H1 (cell line): ENCODE data around the gene LGALS4. TPM values are rescaled to one million over a fixed set of nuclear protein-coding genes. Genes with fewer than 3 reads are reported as not detected.
"Not testable (repeated sequence)": the region's sequence is repeated elsewhere in the genome, so short reads cannot be mapped to it uniquely, and the experiment has no call there.

Experiments
- CTCF ChIA-PET: fragments of 300-600 bp; sonication (Branson Sonifier 250); formaldehyde crosslinking; loops from one replicate; lab custom pipeline; 2021; ENCODE audit not compliant: partially characterized antibody; lab: Charles Lee
- POLR2A ChIA-PET: fragments of 300-600 bp; sonication (Branson Sonifier 250); formaldehyde crosslinking; loops from one replicate; lab custom pipeline; 2021; ENCODE audit warnings: inconsistent platforms; ENCODE audit not compliant: partially characterized antibody; lab: Charles Lee
- DNase-seq, 2 experiments: peaks; one replicate each; pipeline versions ENCODE4 v3.0.0 to v3.0.0-alpha.2; 2010 to 2022; ENCODE audit warnings: low spot score in 2 of 2, low read depth in 1 of 2, mixed read lengths in 1 of 2
- FAIRE-seq: peaks from 2 replicates; lab custom pipeline; 2011; peaks lifted over from hg19 to GRCh38; lab: Jason Lieb, UNC
- H2AFZ ChIP-seq: 2 replicates; pipeline ENCODE4 v1.8.1; 2012; ENCODE audit warnings: low read length, inconsistent platforms
- H2AK5ac ChIP-seq: 2 replicates; pipeline ENCODE4 v1.6.1; 2013; ENCODE audit warnings: low read depth, low read length
- H2BK120ac ChIP-seq: replicated peaks from 2 replicates; pipeline ENCODE3; 2013; ENCODE audit warnings: low read depth, low read length, inconsistent platforms
- H2BK12ac ChIP-seq: 2 replicates; pipeline ENCODE4 v1.6.1; 2013; ENCODE audit warnings: low read depth, low read length
- H2BK15ac ChIP-seq: 2 replicates; pipeline ENCODE4 v1.6.1; 2013; ENCODE audit warnings: low read length
- H2BK20ac ChIP-seq: 2 replicates; pipeline ENCODE4 v1.6.1; 2013; ENCODE audit warnings: low read length
- H2BK5ac ChIP-seq: 2 replicates; pipeline ENCODE4 v1.6.1; 2013; ENCODE audit warnings: low read depth, low read length
- H3K14ac ChIP-seq: 2 replicates; pipeline ENCODE4 v1.6.1; 2013; ENCODE audit warnings: inconsistent platforms; ENCODE audit not compliant: insufficient read length
- H3K18ac ChIP-seq: 2 replicates; pipeline ENCODE4 v1.6.1; 2013; ENCODE audit warnings: low read length; ENCODE audit errors: extremely low read depth
- H3K23ac ChIP-seq: 2 replicates; pipeline ENCODE4 v1.6.1; 2013; ENCODE audit warnings: inconsistent platforms; ENCODE audit not compliant: insufficient read length
- H3K23me2 ChIP-seq: 2 replicates; pipeline ENCODE4 v1.6.1; 2013; ENCODE audit warnings: low read depth, low read length
- H3K27ac ChIP-seq: 2 replicates; pipeline ENCODE4 v1.6.1; 2011; ENCODE audit warnings: low read depth, low read length, inconsistent platforms
- H3K27me3 ChIP-seq, 4 experiments: replicated peaks in 1 of 4; 1 replicate in 1 of 4; 2 replicates in 3 of 4; pipeline versions ENCODE4 v1.6.1 to v1.8.1; 2011 to 2013; ENCODE audit warnings: low read length in 3 of 4, mild to moderate bottlenecking in 3 of 4, inconsistent platforms in 2 of 4, mixed read lengths in 2 of 4, moderate library complexity in 1 of 4; ENCODE audit not compliant: control insufficient read depth in 3 of 4, insufficient read depth in 3 of 4; ENCODE audit errors: extremely low read depth in 1 of 4
- H3K36me3 ChIP-seq, 4 experiments: 2 replicates each; pipeline versions ENCODE4 v1.6.1 to v1.8.1; 2011 to 2013; ENCODE audit warnings: mild to moderate bottlenecking in 4 of 4, low read length in 3 of 4, moderate library complexity in 2 of 4, control low read depth in 1 of 4, inconsistent platforms in 1 of 4; ENCODE audit not compliant: insufficient read depth in 4 of 4, control insufficient read depth in 2 of 4
- H3K4ac ChIP-seq: replicated peaks from 2 replicates; pipeline ENCODE3; 2013; ENCODE audit warnings: low read length, low read depth, mixed read lengths, inconsistent platforms; ENCODE audit not compliant: insufficient read length
- H3K4me1 ChIP-seq, 4 experiments: replicated peaks in 1 of 4; 1 replicate in 1 of 4; 2 replicates in 3 of 4; pipeline versions ENCODE4 v1.6.1 to v1.8.1; 2011 to 2013; ENCODE audit warnings: low read length in 3 of 4, inconsistent platforms in 2 of 4, mixed read lengths in 1 of 4; ENCODE audit not compliant: insufficient read depth in 4 of 4, control insufficient read depth in 3 of 4
- H3K4me2 ChIP-seq, 2 experiments: 2 replicates each; pipeline versions ENCODE4 v1.6.1 to v1.8.1; 2011 to 2013; ENCODE audit warnings: low read depth in 2 of 2, low read length in 2 of 2, control low read depth in 1 of 2, inconsistent platforms in 1 of 2, mild to moderate bottlenecking in 1 of 2; ENCODE audit not compliant: insufficient read depth in 1 of 2
- H3K4me3 ChIP-seq, 4 experiments: fragments of 200-600, 300-600 bp in 1 of 4; sonication (generic), shearing (Covaris generic), sonication (Bioruptor Twin) in 1 of 4; 2 replicates each; pipeline versions ENCODE4 v1.5.1 to v1.8.1; 2011 to 2016; ENCODE audit warnings: low read length in 4 of 4, low read depth in 3 of 4, control low read depth in 2 of 4, inconsistent platforms in 2 of 4, mild to moderate bottlenecking in 2 of 4, mixed read lengths in 1 of 4, moderate library complexity in 1 of 4; ENCODE audit not compliant: insufficient read depth in 2 of 4; ENCODE audit errors: extremely low read depth in 1 of 4
- H3K56ac ChIP-seq: replicated peaks from 2 replicates; pipeline ENCODE3; 2013; ENCODE audit warnings: low read depth, mild to moderate bottlenecking, mixed read lengths, low read length, inconsistent platforms; ENCODE audit not compliant: insufficient read length
- H3K79me1 ChIP-seq: 2 replicates; pipeline ENCODE4 v1.6.1; 2013; ENCODE audit warnings: low read depth, low read length, control low read depth
- H3K79me2 ChIP-seq, 2 experiments: 2 replicates each; pipeline versions ENCODE4 v1.6.1 to v1.8.1; 2012 to 2013; ENCODE audit warnings: low read length in 2 of 2, mild to moderate bottlenecking in 2 of 2, inconsistent platforms in 1 of 2; ENCODE audit not compliant: insufficient read depth in 2 of 2, control insufficient read depth in 1 of 2
- H3K9ac ChIP-seq, 4 experiments: replicated peaks in 1 of 4; 1 replicate in 1 of 4; 2 replicates in 3 of 4; pipeline versions ENCODE4 v1.6.1 to v1.8.1; 2011 to 2013; ENCODE audit warnings: low read depth in 3 of 4, low read length in 3 of 4, control low read depth in 2 of 4, mild to moderate bottlenecking in 2 of 4, moderate library complexity in 2 of 4, inconsistent platforms in 1 of 4; ENCODE audit errors: extremely low read depth in 1 of 4
- H3K9me3 ChIP-seq, 2 experiments: 2 replicates each; pipeline versions ENCODE4 v1.6.1 to v1.8.1; 2012 to 2013; ENCODE audit warnings: mild to moderate bottlenecking in 2 of 2, moderate library complexity in 2 of 2, control low read depth in 1 of 2, inconsistent platforms in 1 of 2, low read depth in 1 of 2, low read length in 1 of 2, mixed read lengths in 1 of 2; ENCODE audit not compliant: insufficient read depth in 2 of 2
- H4K20me1 ChIP-seq, 2 experiments: replicated peaks in 1 of 2; 2 replicates each; pipeline versions ENCODE3 to v1.8.1; 2011 to 2013; ENCODE audit warnings: inconsistent platforms in 2 of 2, low read length in 2 of 2, mild to moderate bottlenecking in 1 of 2; ENCODE audit not compliant: insufficient read depth in 2 of 2, control insufficient read depth in 1 of 2
- H4K5ac ChIP-seq: 2 replicates; pipeline ENCODE4 v1.6.1; 2013; ENCODE audit warnings: low read length, low read depth, mixed read lengths, inconsistent platforms; ENCODE audit not compliant: insufficient read length
- H4K8ac ChIP-seq: 2 replicates; pipeline ENCODE4 v1.8.0; 2013; ENCODE audit warnings: mild to moderate bottlenecking, moderate library complexity, low read length, inconsistent platforms; ENCODE audit not compliant: insufficient read depth; ENCODE audit errors: extremely low read depth
- H4K91ac ChIP-seq: replicated peaks from 2 replicates; pipeline ENCODE3; 2013; ENCODE audit warnings: low read length, mixed read lengths, inconsistent platforms; ENCODE audit not compliant: insufficient read length
- WGBS, 2 experiments: shearing (Covaris generic) in 1 of 2; methylation state at CpG; one replicate each; pipeline versions ENCODE4 v1.1.6 to v1.1.7; 2013 to 2015; ENCODE audit warnings: low lambda C conversion rate in 2 of 2, mixed read lengths in 2 of 2, inconsistent platforms in 1 of 2, low coverage in 1 of 2, missing lambda C conversion rate in 1 of 2; ENCODE audit not compliant: insufficient replicate concordance in 2 of 2, insufficient coverage in 1 of 2, insufficient read length in 1 of 2; ENCODE audit errors: extremely low coverage in 1 of 2, missing lambda C conversion rate in 1 of 2; 5-methylcytosine and 5-hydroxymethylcytosine counted together
- polyA plus RNA-seq, 7 experiments: library from polyadenylated mRNA; depleted of rRNA in 3 of 7; stranded (reverse) in 5 of 7; unstranded in 2 of 7; fragments of >200 nt in 5 of 7; fragments of 200-250 nt in 2 of 7; gene quantifications; 1 replicate in 5 of 7; 2 replicates in 1 of 7; 4 replicates in 1 of 7; pipeline versions ENCODE4 v1.2.1 to v1.2.3, GENCODE V29; 2011 to 2013; ENCODE audit warnings: missing spikeins in 2 of 7, mixed read lengths in 2 of 7
- total RNA-seq: library from RNA; stranded (reverse); fragmentation: NEBNext Ultra II Directional; extraction: Animal tissue kit (Norgen Biotek cat#: 25700); gene quantifications from 2 replicates; pipeline ENCODE4 v1.2.1, GENCODE V29; 2021

Gene LGALS4
- total and polyA plus RNA-seq, 2 of the 8 experiments (the other 6 are each of a cell fraction or from before 2014, with no cell fraction given), result 0.32 to 0.37 TPM

DNA sequence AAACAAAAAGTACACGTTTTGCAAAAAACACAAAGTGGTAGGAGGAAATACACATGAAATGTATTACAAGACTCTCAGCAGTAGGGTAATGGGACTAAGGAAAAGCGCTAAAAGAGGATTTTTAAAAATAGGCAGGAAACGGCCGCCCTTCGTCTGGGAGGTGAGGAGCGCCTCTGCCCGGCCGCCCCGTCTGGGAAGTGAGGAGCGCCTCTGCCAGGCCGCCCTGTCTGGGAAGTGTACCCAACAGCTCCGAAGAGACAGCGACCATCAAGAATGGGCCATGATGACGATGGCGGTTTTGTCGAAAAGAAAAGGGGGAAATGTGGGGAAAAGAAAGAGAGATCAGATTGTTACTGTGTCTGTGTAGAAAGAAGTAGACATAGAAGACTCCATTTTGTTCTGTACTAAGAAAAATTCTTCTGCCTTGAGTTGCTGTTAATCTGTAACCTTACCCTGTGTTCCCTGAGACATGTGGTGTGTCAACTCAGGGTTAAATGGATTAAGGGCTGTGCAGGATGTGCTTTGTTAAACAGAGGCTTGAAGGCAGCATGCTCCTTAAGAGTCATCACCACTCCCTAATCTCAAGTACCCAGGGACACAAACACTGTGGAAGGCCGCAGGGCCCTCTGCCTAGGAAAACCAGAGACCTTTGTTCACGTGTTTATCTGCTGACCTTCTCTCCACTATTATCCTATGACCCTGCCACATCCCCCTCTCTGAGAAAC lies 5.2 kb downstream of the LGALS4 start:
- H2BK120ac ChIP-seq, CTCF ChIA-PET, H3K4me2 ChIP-seq, H4K5ac ChIP-seq, H2BK12ac ChIP-seq, H3K4ac ChIP-seq, H3K4me1 ChIP-seq, DNase-seq, H2AFZ ChIP-seq, H3K27ac ChIP-seq, H4K8ac ChIP-seq, H2BK5ac ChIP-seq, H3K36me3 ChIP-seq, H3K14ac ChIP-seq, FAIRE-seq, H2AK5ac ChIP-seq, H3K79me2 ChIP-seq, H2BK20ac ChIP-seq, H3K9me3 ChIP-seq, H3K9ac ChIP-seq, H4K91ac ChIP-seq, H3K4me3 ChIP-seq, H3K27me3 ChIP-seq, H3K18ac ChIP-seq, H3K23ac ChIP-seq, H3K56ac ChIP-seq, H2BK15ac ChIP-seq, H3K79me1 ChIP-seq, H3K23me2 ChIP-seq, H4K20me1 ChIP-seq: not testable (repeated sequence)
- POLR2A ChIA-PET, result interaction anchor here (0.7 kb wide), 1 partner anchor 26 kb away, joined by 3 read pairs; no protein-coding TSS in a partner anchor
- WGBS, 2 experiments, result 95% methylated on average over 16 of the region's 18 CpGs; no CpG with 5 or more reads in 1 of the 2 experiments
